NCI-H1436 (cell line): ENCODE data around the gene FAM234A.

ENCODE experiments used
- DNase-seq: peaks from one replicate; lab custom pipeline; 2025; lab: John Stamatoyannopoulos, UW

FAM234A gene

DNA sequence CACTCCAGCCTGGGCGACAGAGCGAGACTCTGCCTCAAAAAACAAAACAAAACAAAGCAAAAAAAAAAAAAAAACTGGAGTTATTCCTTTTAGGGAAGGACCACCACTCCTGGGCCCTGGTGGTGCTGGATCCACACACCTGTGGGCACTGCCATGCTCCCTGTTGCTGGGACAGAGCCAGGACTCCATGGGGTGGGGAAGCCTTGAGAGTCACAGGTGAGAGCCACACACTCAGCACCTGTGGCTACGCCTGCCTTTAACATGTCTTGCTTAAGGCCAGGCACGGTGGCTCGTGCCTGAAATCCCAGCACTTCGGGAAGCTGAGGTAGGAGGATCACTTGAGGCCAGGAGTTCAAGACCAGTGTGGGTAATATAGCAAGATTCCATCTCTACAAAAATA is 66.6 kb downstream of the FAM234A start:
- DNase-seq: no peak

DNA sequence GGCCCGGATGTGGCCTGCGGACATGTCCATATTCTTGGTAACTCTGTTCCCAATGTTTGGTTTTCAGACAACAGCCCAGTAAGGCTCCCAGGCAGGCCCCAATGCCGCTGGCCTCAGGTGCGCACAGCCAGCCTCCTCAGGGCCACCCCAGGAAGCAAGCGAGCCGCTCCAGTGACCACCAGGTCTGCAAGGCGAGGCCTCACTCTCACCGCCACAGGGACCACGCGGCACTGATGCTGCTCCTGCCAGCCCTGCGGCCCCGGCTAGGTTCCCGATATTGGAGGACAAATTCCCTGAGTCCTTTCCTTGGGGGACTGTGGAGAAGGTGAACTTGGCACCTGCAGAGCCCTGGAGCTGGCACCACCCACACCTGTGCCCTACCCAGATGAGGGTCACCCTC is 67.3 kb downstream of the FAM234A start:
- DNase-seq: no peak

- DNase-seq: no peak
Observed at GRCh38 chr16:303760-304505, 69.3 kb downstream of the FAM234A start.

DNA sequence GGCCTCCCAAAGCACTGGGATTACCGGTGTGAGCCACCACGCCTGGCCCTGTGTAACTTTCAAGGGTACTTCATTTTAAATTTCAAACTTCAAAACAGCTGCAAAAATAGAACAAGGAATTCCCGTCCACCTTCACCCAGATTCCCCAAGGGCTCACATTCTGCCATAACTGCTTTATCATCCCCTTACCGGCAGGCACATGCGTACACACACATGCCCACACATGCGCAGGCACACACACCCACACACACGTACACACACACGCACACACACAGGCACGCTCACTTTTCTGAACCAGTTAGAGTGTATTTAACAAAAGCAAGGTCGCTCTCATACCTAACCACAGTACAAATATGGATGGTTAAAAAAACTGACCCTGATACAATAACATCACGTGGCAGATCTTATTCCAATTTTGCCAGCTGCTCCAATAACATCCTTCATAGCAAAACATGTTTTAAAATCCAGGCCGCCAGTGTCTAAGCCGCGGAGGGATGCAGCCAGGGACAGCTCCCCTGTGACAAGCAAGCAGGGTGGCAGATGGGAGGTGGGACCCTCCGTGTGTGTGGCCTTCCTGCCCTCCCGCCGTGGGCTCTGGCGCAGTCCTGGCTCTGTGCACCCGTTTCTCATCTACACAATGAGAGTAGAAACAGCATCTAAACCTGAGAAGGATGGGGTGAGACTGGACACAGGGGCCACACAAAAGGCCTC is 71.5 kb downstream of the FAM234A start:
- no peak for DNase-seq

- no peak for DNase-seq
Observed at GRCh38 chr16:306911-307370, 72.3 kb downstream of the FAM234A start.

- no peak for DNase-seq
Observed at GRCh38 chr16:307691-308312, 73.2 kb downstream of the FAM234A start.

DNA sequence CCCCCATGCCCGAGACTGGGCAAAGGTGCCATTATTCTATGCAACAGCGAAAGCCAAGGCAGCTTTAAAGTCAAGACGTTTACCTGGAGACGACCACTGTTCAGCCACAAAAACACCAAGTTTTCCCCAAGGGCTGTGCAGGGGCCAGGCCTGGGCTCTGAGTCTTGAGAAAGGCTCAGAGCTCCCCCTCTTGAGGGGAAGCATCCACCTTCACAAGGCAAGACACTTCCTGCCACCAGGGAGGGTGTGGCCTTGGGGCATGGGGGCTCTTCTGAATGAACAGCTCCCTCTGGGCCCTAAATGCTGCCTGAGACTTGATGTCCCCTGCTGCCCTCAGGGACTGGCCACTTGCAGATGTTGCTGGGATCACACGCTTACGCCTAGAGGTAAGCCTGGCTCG is 74.9 kb downstream of the FAM234A start:
- no peak for DNase-seq

DNA sequence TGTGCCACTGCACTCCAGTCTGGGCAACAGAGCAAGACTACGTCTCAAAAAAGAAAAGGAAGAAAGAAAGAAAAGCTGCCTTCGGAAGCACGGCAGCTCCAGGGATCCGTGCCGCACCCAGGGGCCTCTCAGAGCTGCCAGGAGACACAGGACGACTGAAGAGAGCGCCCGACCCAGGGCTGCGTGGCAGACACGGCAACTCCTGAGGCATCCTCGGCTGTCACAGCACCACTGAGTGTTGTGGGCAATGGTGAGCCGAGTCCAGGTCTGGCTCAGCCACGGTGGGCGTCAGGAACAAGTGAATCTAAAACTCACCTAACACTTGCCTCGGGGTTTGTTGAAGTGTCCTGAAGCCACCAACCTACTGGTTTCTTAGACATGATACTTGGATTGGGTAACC is 77.1 kb downstream of the FAM234A start:
- no peak for DNase-seq

GRCh38 chr16:314351-314750 is 79.7 kb downstream of the FAM234A start:
- DNase-seq: no peak

DNA sequence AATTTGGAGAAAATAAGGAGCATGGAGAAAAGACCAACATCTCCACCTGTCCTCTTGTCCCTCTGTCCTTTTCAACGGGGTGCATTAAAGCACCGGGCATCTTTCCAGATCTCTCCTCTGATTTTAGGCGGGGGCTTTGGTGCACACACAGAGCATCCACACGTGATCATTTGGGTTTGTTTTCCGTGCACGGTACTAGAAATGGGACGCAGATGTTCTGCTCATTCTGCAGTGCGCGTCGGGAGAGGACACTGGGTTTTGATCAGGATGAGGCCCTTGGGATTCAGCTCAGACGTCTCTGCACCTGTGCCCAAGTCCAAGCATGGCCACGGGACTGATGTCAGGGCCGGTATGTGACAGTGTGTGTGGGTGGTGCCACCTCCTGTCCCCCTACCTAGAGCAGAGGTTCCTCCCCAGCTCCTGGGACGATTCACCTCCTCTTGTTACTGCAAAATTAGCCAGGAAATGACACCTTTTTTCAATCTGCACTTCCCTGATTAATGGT is 80.2 kb downstream of the FAM234A start:
- no peak for DNase-seq
